WERI-Rb-1 (cell line): ENCODE measurements around the gene SEC24B.
A peak's percentile ranks its signal among the peaks of the same experiment; 100 is the strongest.
"Not testable (repeated sequence)": the region's sequence is repeated elsewhere in the genome, so short reads cannot be mapped to it uniquely, and the experiment has no call there.

Experiments used
- DNase-seq: peaks from one replicate; pipeline ENCODE4 v3.0.0-alpha.2; 2020
- H3K27ac ChIP-seq: fragments of 250-450 bp; sonication (Bioruptor Pico); 2 replicates; pipeline ENCODE4 v1.5.1; 2020; ENCODE audit warnings: mild to moderate bottlenecking, moderate library complexity
- H3K27me3 ChIP-seq: fragments of 250-450 bp; sonication (Bioruptor Pico); 2 replicates; pipeline ENCODE4 v1.5.1; 2021; ENCODE audit warnings: mild to moderate bottlenecking, low read depth, moderate library complexity; ENCODE audit not compliant: insufficient read depth, severe bottlenecking
- H3K36me3 ChIP-seq: fragments of 250-450 bp; sonication (Bioruptor Pico); 2 replicates; pipeline ENCODE4 v1.5.1; 2020; ENCODE audit warnings: mild to moderate bottlenecking, moderate library complexity
- H3K4me3 ChIP-seq: 2 replicates; pipeline ENCODE4 v1.5.1; 2011; ENCODE audit warnings: low read depth, mild to moderate bottlenecking, control low read depth, low read length
- H3K9me3 ChIP-seq: fragments of 250-450 bp; sonication (Bioruptor Pico); 2 replicates; pipeline ENCODE4 v1.5.1; 2021; ENCODE audit warnings: mild to moderate bottlenecking, moderate library complexity; ENCODE audit not compliant: severe bottlenecking
- TF ChIP-seq, protein P1 (sequence below): IDR thresholded peaks from 2 replicates; pipeline ENCODE4 v1.5.1; 2011; ENCODE audit warnings: low read depth, mild to moderate bottlenecking, control low read depth, inconsistent platforms, low read length

The SEC24B gene

DNA sequence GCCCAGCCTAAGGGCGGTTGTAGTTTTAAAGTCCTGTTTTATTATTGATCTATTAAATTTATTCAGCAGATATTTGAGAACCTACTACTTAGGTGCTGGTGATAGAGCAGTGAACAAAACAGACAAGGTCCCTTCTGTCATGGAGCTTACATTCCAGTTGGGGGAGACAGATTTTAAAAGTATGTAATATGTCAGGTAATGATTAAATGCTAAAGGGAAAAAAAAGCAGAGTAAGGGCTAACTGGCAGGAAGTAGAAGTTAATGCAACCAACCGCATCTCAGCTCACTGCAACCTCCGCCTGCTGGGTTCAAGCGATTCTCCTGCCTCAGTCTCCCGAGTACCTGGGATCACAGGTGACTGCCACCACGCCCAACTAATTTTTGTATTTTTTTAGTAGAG is 118.6 kb downstream of the SEC24B start:
- H3K9me3 ChIP-seq = no peaks in the 10 kb centered on the region
- TF ChIP-seq, protein P1, sequence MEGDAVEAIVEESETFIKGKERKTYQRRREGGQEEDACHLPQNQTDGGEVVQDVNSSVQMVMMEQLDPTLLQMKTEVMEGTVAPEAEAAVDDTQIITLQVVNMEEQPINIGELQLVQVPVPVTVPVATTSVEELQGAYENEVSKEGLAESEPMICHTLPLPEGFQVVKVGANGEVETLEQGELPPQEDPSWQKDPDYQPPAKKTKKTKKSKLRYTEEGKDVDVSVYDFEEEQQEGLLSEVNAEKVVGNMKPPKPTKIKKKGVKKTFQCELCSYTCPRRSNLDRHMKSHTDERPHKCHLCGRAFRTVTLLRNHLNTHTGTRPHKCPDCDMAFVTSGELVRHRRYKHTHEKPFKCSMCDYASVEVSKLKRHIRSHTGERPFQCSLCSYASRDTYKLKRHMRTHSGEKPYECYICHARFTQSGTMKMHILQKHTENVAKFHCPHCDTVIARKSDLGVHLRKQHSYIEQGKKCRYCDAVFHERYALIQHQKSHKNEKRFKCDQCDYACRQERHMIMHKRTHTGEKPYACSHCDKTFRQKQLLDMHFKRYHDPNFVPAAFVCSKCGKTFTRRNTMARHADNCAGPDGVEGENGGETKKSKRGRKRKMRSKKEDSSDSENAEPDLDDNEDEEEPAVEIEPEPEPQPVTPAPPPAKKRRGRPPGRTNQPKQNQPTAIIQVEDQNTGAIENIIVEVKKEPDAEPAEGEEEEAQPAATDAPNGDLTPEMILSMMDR = no peak
- no peak overlapping the region for H3K4me3 ChIP-seq
- no peak for DNase-seq
- H3K36me3 ChIP-seq = no peaks in the 10 kb centered on the region
- no peak overlapping the region for H3K27ac ChIP-seq
- no peaks in the 10 kb centered on the region for H3K27me3 ChIP-seq

DNA sequence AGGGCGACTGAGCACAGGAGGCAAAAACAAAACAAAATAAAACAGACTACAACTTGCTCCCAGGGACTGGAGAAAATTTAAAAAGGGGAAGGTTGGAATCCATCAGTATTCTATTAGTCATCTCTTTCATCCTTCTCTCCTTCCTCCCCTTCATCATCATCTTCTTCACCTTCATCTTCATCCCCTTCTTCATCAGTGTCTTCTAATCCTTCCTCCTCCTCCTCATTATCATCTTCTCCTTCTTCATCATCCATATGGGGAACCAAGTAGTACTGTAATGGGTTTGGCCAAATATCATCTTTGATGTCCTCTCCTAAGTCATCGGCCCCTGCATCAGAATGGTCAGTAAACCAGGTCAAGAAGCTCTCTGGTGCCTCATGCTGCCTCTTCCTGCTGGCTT is 119.5 kb downstream of the SEC24B start:
- DNase-seq = no peak
- no peaks in the 10 kb centered on the region for H3K27me3 ChIP-seq
- peaks cover 6% of the 10 kb centered on the region for H3K9me3 ChIP-seq
- no peak overlapping the region for H3K27ac ChIP-seq
- H3K4me3 ChIP-seq = no peak overlapping the region
- H3K36me3 ChIP-seq = no peaks in the 10 kb centered on the region
- TF ChIP-seq, protein P1 = no peak

DNA sequence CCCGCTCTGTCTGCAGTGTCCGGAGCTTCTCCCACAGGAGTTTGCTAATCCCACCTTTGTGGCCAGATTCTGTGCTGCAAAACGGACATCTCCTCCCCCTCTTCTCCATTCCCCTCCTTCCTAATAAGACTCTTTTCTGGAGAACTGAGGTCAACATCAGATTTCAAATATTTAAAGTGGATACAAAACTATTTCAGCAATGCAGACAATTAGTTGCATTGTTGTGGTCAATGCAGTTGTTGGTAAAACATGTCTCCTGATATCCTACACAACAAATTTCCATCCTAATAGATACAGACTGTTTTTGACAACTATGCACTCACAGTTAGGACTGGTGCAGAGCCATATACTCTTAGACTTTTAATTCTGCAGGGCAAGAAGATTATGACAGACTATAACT is 121.4 kb downstream of the SEC24B start:
- no peak for DNase-seq
- Histone ChIP-seq H3K36me3 (no peaks in the 10 kb centered on the region), H3K9me3 (peaks cover 8% of the 10 kb centered on the region), H3K27ac (no peak overlapping the region), H3K4me3 (no peak overlapping the region), H3K27me3 (no peaks in the 10 kb centered on the region)
- TF ChIP-seq, protein P1 = no peak

DNA sequence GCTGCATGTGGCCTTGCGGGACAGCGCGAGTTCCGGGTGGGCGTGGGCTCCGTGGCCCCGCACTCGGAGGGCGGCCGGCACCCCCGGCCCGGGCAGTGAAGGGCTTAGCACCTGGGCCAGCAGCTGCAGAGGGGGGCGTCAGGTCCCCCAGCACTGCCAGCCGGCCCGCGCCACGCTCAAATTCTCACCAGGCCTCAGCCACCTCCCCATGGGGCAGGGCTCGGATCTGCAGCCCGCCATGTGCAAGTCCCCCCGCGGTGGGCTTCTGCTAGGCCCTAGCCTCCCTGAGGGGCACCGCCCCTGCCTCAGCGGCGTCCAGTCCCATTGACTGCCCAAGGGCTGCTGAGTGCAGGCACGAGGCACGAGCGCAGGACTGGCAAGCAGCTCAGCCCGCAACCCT is 123.8 kb downstream of the SEC24B start:
- Histone ChIP-seq H3K4me3 (no peak overlapping the region), H3K27ac (no peak overlapping the region), H3K9me3 (peaks cover 8% of the 10 kb centered on the region), H3K27me3 (no peaks in the 10 kb centered on the region), H3K36me3 (no peaks in the 10 kb centered on the region)
- TF ChIP-seq, protein P1 = no peak
- no peak for DNase-seq

DNA sequence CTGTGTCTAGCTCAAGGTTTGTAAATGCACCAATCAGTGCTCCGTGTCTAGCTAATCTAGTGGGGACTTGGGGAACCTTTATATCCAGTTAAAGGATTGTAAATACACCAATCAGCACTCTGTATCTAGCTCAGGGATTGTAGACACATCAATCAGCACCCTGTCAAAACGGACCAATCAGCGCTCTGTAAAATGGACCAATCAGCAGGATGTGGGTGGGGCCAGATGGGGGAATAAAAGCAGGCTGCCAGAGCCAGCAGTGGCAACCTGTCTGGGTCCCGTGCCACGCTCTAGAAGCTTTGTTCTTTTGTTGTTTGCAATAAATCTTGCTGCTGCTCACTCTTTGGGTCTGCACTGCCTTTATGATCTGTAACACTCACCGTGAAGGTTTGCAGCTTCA is 124.5 kb downstream of the SEC24B start:
- not testable (repeated sequence) for H3K27ac ChIP-seq, H3K9me3 ChIP-seq, H3K4me3 ChIP-seq, H3K27me3 ChIP-seq, H3K36me3 ChIP-seq, DNase-seq

DNA sequence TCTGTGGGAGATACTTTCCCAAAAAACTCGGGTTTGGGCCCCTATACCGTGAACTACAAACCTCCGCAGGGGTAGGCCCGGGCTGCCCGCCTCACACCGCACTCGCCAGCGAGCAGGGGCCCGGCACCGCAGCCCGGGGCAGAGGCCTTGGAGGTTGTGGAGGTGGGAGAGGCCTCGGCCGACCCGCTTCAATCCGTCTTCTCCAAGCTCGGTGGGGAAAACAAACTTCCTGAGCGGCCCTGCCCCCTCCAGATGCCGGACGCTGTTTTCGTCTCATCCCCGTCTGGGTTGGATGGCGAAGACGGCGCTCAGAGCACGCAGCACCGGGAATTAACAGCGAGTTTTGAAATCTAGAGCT is 126.0 kb downstream of the SEC24B start:
- Histone ChIP-seq H3K27me3 (no peaks in the 10 kb centered on the region), H3K4me3 (peak overlapping the region; percentile 60), H3K27ac (peak overlapping the region; percentile 52), H3K36me3 (no peaks in the 10 kb centered on the region), H3K9me3 (peaks cover 8% of the 10 kb centered on the region)
- TF ChIP-seq, protein P1 = no peak
- DNase-seq = peak; percentile 45
